Activated naive CD8-positive, alpha-beta T cell (primary cell): ENCODE measurements around the gene CEP83.
"Not testable (repeated sequence)": the region's sequence is repeated elsewhere in the genome, so short reads cannot be mapped to it uniquely, and the experiment has no call there.

Experiments
- H3K27ac Mint-ChIP-seq: one replicate; pipeline ENCODE4 v1.8.0; 2021; ENCODE audit warnings: mixed read lengths
- H3K27me3 Mint-ChIP-seq: one replicate; pipeline ENCODE4 v1.8.0; 2021; ENCODE audit warnings: mixed read lengths
- H3K36me3 Mint-ChIP-seq: one replicate; pipeline ENCODE4 v1.8.0; 2021; ENCODE audit warnings: mixed read lengths
- H3K4me1 Mint-ChIP-seq: one replicate; pipeline ENCODE4 v1.8.0; 2021; ENCODE audit warnings: low read depth, mixed read lengths
- H3K4me3 Mint-ChIP-seq: one replicate; pipeline ENCODE4 v1.8.0; 2021; ENCODE audit warnings: mild to moderate bottlenecking, mixed read lengths
- H3K9me3 Mint-ChIP-seq: one replicate; pipeline ENCODE4 v1.8.0; 2021; ENCODE audit warnings: low read depth, mixed read lengths

The CEP83 gene

DNA sequence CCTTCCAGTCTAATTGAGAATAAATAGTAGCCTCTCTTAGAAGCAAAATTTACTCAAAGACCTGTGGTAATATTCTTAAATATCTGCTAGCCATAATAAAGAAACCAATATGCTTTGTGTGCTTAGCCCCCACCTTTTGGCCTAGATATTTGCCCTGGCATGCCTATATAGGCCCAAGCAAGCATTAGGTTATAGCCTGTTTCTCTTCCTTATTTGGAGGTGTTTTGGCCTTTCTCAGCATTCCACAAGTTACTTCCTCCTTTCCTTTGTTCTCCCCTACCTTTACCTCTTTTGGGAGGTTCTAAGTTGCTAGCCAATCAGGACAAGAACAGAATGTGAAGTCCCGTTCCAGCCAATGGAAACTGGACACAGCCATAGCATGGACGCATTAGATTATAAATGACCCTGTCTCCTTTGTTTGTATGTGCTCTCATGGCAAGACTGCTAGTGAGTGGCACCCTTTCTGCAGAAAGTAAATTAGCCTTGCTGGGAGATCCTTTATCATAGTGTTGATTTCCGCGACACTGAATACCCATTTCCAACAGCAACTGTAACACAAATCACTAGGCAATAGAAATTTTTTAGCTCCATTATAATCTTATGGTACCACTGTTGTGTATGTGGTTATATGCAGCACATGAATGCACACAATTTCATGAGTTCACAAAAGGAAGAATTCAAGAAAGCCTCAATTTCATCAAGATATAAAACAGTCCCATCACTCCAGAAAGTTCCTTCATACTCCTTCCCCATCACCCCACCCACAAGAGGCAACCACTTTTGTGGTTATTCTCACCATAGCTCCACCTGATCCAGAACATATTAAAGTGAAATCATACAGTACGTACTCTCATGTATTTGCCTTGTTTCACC is 37.6 kb downstream of the CEP83 start:
- Mint-ChIP-seq H3K36me3 (peaks cover 46% of the 10 kb centered on the region), H3K4me3 (no peak overlapping the region), H3K27me3 (no peaks in the 10 kb centered on the region), H3K4me1 (no peaks in the 10 kb centered on the region), H3K27ac (no peak overlapping the region), H3K9me3 (peaks cover 20% of the 10 kb centered on the region)

DNA sequence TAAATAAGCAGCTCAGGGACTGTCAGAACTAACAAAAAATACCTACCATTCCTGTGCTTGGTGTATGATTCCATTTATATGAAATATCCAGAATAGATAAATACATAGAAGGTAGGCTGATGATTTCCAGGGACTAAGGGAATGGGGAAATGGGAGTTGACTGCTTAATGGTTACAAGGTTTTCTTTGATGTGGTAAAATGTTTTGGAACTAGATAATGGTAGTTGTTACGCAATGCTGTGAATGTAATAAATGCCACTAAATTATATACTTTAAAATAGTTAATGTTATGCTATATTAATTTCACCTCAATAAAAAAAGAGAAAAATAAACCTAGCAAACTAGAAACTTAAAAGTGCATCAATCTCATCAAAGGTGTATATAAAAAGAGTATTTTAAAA is 41.1 kb downstream of the CEP83 start:
- Mint-ChIP-seq H3K4me3 (no peak overlapping the region), H3K4me1 (peaks cover 2% of the 10 kb centered on the region), H3K9me3 (peaks cover 20% of the 10 kb centered on the region), H3K27ac (no peak overlapping the region), H3K27me3 (no peaks in the 10 kb centered on the region), H3K36me3 (peaks cover 25% of the 10 kb centered on the region)

DNA sequence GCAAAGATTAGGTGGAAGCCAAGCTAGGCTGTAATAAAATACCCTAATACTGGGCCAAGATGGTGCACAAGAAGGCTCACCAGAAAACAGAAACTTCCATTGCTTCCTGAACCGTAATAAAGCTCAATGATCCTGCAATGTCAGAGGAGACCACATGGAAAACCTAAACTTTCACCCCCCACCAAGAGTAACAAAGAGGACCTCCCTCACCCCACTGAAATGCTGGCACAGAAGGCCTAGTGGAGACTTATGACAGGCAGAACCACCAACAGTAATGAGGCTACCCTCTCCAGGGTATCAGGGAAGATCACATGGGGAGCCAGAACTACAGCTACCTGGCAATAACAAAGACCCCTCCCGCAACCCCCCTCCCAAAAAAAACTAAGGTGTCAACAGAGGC is 43.1 kb downstream of the CEP83 start:
- Mint-ChIP-seq H3K4me3 (no peak overlapping the region), H3K27ac (no peak overlapping the region), H3K9me3 (peaks cover 10% of the 10 kb centered on the region), H3K36me3 (peaks cover 16% of the 10 kb centered on the region), H3K4me1 (peaks cover 2% of the 10 kb centered on the region), H3K27me3 (no peaks in the 10 kb centered on the region)

DNA sequence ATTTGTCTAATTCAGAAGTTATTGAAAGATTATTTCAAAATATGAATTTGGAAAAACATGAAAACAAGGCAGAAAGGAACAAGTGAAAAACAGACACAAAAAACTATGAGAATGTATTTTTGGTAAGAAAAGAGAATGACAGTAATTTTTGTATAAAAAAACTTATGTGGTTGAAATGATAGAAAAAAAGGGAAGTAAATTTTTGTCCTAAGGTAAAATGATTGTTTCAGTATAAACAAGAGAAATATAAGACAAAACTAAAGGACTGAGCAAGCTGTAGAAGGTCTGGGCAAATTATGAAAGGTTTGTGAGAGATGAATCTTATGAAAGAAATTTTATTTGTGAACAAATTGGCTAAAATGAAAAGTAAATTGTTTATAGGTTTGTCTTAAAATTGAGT is 44.6 kb downstream of the CEP83 start:
- Mint-ChIP-seq H3K27ac (no peak overlapping the region), H3K4me1 (peaks cover 2% of the 10 kb centered on the region), H3K36me3 (peaks cover 19% of the 10 kb centered on the region), H3K27me3 (no peaks in the 10 kb centered on the region), H3K4me3 (no peak overlapping the region), H3K9me3 (peaks cover 10% of the 10 kb centered on the region)

DNA sequence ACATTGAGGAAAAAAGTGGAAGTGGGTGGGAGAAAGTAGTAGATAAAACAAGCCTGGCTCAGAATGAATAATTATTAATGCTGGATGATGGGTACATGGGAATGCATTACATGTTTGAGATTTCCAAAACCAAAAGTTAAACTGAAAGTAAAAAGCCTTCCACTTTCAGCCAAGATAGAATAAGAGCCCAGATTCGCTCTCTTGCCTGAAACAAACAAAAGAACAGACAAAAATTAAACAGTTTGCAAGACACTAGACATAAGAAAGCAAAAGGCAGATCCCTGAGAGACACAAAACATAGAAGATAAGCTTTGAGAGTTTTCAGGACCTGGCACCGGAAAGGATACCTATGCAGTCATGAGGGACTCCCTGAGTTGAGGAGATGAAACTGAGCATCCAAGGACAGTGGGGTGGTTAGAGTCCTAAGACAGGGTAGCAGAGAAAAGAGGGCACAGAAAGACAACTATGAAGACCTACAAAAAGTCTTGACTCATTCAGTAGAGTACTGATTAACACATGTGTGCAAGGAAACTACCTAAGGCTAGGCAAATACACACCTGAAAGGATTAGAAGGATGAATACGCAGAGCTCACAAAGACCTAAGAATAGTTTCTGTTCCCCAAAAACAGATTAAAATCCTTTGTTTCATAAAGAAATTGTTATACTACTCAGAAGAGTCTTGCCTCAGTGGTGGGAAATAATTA is 54.1 kb downstream of the CEP83 start:
- no peak overlapping the region for H3K4me3 Mint-ChIP-seq
- H3K9me3 Mint-ChIP-seq: peaks cover 3% of the 10 kb centered on the region
- peak overlapping the region; percentile 70 for H3K27ac Mint-ChIP-seq
- peaks cover 10% of the 10 kb centered on the region for H3K4me1 Mint-ChIP-seq
- H3K27me3 Mint-ChIP-seq: no peaks in the 10 kb centered on the region
- peaks cover 33% of the 10 kb centered on the region for H3K36me3 Mint-ChIP-seq

DNA sequence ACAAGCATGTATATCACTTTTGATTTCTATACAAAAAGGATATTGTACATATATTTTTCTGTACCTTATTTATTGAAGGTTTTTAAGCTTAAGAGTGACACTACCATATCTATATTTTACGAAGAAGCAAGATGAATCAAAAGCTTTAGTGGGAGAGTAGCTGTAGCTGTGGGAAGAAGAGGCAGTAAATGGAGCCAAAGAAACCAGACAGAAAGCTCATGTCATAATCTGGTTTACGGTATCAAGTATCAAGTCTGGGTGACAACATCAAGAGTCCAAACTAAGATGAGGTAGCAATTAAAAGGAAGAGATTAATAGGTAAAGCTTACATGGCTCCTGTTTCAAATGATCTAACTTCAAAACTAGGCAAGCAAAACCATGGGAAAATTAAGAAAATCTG is 54.8 kb downstream of the CEP83 start:
- Mint-ChIP-seq H3K27ac (no peak overlapping the region), H3K4me3 (no peak overlapping the region), H3K36me3 (peaks cover 36% of the 10 kb centered on the region)

DNA sequence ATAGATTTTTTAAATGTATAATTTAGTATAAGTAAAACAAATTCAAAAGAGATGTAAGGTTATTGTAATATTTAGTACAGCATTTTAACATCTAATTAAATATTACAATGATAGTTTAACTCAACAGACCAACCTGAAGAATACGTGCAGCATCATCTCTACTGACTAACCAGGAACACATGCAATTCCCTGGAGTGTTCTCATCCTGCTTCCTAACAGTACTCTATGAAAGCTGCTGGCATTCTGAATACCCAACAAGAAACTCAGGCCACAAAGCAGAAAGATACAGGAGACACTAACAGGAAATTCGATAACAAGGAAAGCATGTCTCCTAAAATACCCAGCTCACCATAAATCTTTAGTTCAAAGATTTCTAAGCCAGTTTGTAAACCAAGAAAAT is 58.3 kb downstream of the CEP83 start:
- no peaks in the 10 kb centered on the region for H3K27me3 Mint-ChIP-seq
- H3K36me3 Mint-ChIP-seq: peaks cover 54% of the 10 kb centered on the region
- peaks cover 7% of the 10 kb centered on the region for H3K9me3 Mint-ChIP-seq
- no peak overlapping the region for H3K27ac Mint-ChIP-seq
- H3K4me3 Mint-ChIP-seq: no peak overlapping the region
- H3K4me1 Mint-ChIP-seq: peaks cover 10% of the 10 kb centered on the region

More for the DNA sequence above, 54.8 kb downstream of the CEP83 start:
- no peaks in the 10 kb centered on the region for H3K27me3 Mint-ChIP-seq
- H3K9me3 Mint-ChIP-seq: peaks cover 3% of the 10 kb centered on the region
- H3K4me1 Mint-ChIP-seq: peaks cover 10% of the 10 kb centered on the region

DNA sequence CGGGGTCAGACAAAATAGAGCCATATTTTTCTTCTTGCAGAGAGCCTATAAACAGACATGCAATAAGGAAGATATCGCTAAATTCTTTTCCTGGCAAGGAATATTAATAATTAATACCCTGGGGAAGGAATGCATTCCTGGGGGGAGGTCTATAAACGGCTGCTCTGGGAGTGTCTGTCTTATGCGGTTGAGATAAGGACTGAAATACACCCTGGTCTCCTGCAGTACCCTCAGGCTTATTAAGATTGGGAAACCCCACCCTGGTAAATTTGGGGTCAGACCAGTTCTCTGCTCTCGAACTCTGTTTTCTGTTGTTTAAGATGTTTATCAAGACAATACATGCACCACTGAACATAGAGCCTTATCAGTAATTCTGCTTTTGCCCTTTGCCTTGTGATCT is 61.0 kb downstream of the CEP83 start:
- Mint-ChIP-seq H3K36me3 (peaks cover 57% of the 10 kb centered on the region), H3K9me3 (peaks cover 11% of the 10 kb centered on the region)
- not testable (repeated sequence) for H3K4me3 Mint-ChIP-seq, H3K4me1 Mint-ChIP-seq, H3K27me3 Mint-ChIP-seq, H3K27ac Mint-ChIP-seq

DNA sequence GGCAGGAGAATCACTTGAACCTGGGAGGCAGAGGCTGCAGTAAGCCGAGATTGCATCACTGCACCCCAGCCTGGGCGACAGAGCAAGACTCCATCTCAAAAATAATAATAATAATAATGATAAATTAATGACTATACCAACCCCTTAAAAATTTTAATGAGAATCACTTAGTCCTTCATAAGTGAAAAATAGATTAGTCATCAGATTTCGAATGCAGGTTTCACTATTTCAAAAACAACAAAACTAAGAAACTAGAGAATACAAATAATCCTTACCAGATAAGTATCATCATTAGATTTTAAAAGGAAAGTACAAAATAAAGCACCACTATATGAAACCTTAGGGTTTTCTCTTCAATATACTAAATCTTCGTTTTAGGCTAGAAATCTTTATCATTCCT is 62.3 kb downstream of the CEP83 start:
- H3K9me3 Mint-ChIP-seq: peaks cover 11% of the 10 kb centered on the region
- no peaks in the 10 kb centered on the region for H3K4me1 Mint-ChIP-seq
- H3K27ac Mint-ChIP-seq: no peak overlapping the region
- no peak overlapping the region for H3K4me3 Mint-ChIP-seq
- H3K36me3 Mint-ChIP-seq: peaks cover 54% of the 10 kb centered on the region
- H3K27me3 Mint-ChIP-seq: no peaks in the 10 kb centered on the region

DNA sequence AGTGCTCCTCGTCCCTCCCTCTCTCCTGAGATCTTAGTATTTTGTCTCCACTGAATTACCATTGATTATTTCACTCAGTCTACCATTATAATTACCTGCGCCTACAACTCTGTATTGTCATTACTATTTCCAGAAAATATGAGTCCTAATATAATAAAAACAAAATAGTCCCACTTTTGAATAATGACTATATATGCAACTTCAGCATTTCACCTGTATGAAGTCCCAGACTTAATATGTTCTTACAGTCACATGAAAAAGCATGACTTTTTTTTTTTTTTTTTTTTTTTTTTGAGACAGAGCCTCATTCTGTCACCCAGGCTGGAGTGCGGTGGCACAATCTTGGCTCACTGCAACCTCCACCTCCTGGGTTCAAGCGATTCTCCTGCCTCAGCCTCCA is 63.7 kb downstream of the CEP83 start:
- not testable (repeated sequence) for H3K4me1 Mint-ChIP-seq, H3K4me3 Mint-ChIP-seq
- peaks cover 57% of the 10 kb centered on the region for H3K36me3 Mint-ChIP-seq

DNA sequence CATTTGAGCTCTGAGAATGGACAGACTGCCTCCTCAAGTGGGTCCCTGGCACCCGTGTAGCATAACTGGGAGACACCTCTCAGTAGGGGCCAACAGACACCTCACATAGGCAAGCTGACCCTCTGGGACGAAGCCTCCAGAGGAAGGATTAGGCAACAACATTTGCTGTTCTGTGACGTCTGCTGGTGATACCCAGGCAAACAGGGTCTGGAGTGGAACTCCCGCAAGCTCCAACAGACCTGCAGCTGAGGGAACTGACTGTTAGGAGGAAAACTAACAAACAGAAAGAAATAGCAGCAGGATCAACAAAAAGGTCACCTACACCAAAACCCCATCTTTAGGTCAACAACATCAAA is 69.6 kb downstream of the CEP83 start:
- Mint-ChIP-seq H3K36me3 (peaks cover 53% of the 10 kb centered on the region), H3K9me3 (peaks cover under 1% of the 10 kb centered on the region), H3K27me3 (no peaks in the 10 kb centered on the region), H3K4me1 (no peaks in the 10 kb centered on the region), H3K4me3 (no peak overlapping the region), H3K27ac (no peak overlapping the region)

More for the DNA sequence above, 63.7 kb downstream of the CEP83 start:
- not testable (repeated sequence) for H3K27me3 Mint-ChIP-seq, H3K9me3 Mint-ChIP-seq, H3K27ac Mint-ChIP-seq

DNA sequence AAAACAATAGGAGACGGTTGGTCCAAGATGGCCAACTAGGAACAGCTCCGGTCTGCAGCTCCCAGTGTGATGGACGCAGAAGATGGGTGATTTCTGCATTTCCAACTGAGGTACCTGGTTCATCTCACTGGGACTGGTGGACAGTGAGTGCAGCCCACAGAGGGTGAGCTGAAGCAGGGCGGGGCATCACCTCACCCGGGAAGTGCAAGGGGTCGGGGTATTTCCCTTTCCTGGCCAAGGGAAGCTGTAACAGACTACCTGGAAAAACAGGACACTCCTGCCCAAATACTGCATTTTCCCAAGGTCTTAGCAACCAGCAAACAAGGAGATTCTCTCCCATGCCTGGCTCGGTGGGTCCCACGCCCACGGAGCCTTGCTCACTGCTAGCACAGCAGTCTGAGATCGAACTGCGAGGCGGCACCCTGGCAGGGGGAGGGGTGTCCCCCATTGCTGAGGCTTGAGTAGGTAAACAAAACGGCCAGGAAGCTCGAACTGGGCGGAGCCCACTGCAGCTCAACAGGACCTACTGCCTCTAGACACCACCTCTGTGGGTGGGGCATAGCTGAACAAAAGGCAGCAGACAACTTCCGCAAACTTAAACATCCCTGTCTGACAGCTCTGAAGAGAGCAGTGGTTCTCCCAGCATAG is 70.1 kb downstream of the CEP83 start:
- H3K27me3 Mint-ChIP-seq, H3K27ac Mint-ChIP-seq, H3K4me3 Mint-ChIP-seq, H3K9me3 Mint-ChIP-seq, H3K4me1 Mint-ChIP-seq: not testable (repeated sequence)
- peaks cover 54% of the 10 kb centered on the region for H3K36me3 Mint-ChIP-seq

DNA sequence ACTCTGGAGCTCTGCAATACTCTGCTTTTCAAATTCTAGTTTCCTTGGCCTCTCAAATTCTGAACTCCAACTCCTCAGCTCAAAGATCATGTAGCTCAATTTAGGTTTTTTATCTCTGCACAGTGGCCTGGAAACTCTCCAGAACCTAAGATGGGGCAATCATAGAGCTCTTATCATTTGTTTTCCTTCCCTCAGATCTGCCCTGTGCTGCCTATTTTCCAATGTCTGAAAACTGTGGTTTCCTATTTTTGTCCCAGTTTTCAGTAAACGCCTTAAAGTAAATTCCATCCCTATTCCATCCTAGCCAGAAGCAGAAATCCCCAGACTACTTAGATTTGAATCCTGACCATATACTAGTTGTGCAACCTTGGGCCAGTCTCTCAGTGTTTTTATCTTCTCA is 73.2 kb downstream of the CEP83 start:
- H3K4me3 Mint-ChIP-seq: no peak overlapping the region
- H3K27me3 Mint-ChIP-seq: no peaks in the 10 kb centered on the region
- H3K36me3 Mint-ChIP-seq: peaks cover 54% of the 10 kb centered on the region
- no peak overlapping the region for H3K27ac Mint-ChIP-seq
- peaks cover 13% of the 10 kb centered on the region for H3K9me3 Mint-ChIP-seq
- no peaks in the 10 kb centered on the region for H3K4me1 Mint-ChIP-seq

DNA sequence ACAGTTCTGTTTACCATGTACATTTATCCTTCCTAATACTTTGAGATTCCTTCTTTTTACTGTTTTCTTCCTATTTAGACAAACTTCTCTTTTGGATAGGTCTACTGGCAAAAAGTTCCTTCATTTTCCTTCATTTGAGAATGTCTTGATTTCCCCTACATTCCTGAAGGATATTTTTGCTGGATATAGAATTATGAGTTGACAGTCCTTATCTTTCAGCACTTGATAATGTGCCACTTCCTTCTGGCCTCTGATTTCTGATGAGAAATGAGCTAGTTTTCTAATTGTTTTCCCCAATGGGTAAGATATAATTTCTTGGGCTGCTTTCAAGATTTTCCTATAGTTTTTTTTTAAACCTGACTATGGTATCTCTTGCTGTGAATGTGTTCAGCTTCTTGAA is 75.6 kb downstream of the CEP83 start:
- peaks cover 11% of the 10 kb centered on the region for H3K4me1 Mint-ChIP-seq
- H3K36me3 Mint-ChIP-seq: peaks cover 51% of the 10 kb centered on the region
- H3K9me3 Mint-ChIP-seq: peaks cover 13% of the 10 kb centered on the region
- H3K27me3 Mint-ChIP-seq: no peaks in the 10 kb centered on the region
- H3K27ac Mint-ChIP-seq: no peak overlapping the region
- no peak overlapping the region for H3K4me3 Mint-ChIP-seq

DNA sequence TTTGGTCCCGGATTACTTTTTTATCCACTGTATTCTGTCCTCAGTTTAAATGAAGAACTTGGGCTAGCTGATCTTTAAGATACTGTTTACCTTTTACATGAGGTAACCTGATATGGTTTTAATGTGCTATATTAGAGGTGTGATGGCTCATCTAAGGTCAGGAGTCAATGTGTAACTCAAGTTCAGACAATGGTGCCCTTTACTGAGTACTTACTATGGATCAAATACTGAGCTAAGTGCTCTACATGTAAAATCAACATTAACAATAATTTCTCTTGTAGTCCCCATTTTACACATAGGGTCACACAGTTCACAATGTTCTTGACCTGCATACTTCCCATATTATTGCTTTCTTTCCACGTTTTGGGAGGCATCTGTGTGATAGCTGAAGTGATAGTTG is 79.2 kb downstream of the CEP83 start:
- Mint-ChIP-seq H3K4me1 (peaks cover 11% of the 10 kb centered on the region), H3K36me3 (peaks cover 47% of the 10 kb centered on the region), H3K4me3 (no peak overlapping the region), H3K9me3 (peaks cover 13% of the 10 kb centered on the region), H3K27me3 (no peaks in the 10 kb centered on the region), H3K27ac (no peak overlapping the region)
